Activated CD8-positive, alpha-beta T cell treated with anti-CD3 and anti-CD28 coated beads for 36 hours (primary cell): Measurements from ENCODE around the gene MTMR12. TPM values are rescaled to one million over a fixed set of nuclear protein-coding genes. Genes with fewer than 3 reads are reported as not detected.

Experiments used
- ATAC-seq: fragments of 200-7000 bp; cut with Tn5 transposase; one replicate; pipeline ENCODE4 v1.10.0; 2021; ENCODE audit warnings: mild to moderate bottlenecking, moderate library complexity
- CTCF ChIA-PET: fragments of 350-600 bp; sonication (Branson Sonifier 250); formaldehyde crosslinking; loops from one replicate; lab custom pipeline; 2021; ENCODE audit warnings: antibody characterized with exemption; lab: Charles Lee
- POLR2A ChIA-PET: fragments of 350-600 bp; sonication (Branson Sonifier 250); formaldehyde crosslinking; loops from one replicate; lab custom pipeline; 2021; ENCODE audit warnings: antibody characterized with exemption; lab: Charles Lee
- DNase-seq: peaks from one replicate; pipeline ENCODE4 v3.0.0-alpha.2; 2020
- H3K27ac Mint-ChIP-seq: one replicate; pipeline ENCODE4 v1.8.0; 2021; ENCODE audit warnings: mild to moderate bottlenecking, mixed read lengths
- H3K27me3 Mint-ChIP-seq: one replicate; pipeline ENCODE4 v1.8.0; 2021; ENCODE audit warnings: mixed read lengths
- H3K36me3 Mint-ChIP-seq: one replicate; pipeline ENCODE4 v1.8.0; 2021; ENCODE audit warnings: low read depth, mixed read lengths
- H3K4me1 Mint-ChIP-seq: one replicate; pipeline ENCODE4 v1.8.0; 2021; ENCODE audit warnings: low read depth, mixed read lengths
- H3K4me3 Mint-ChIP-seq: one replicate; pipeline ENCODE4 v1.8.0; 2021; ENCODE audit warnings: mild to moderate bottlenecking, moderate library complexity, mixed read lengths
- H3K9me3 Mint-ChIP-seq: one replicate; pipeline ENCODE4 v1.8.0; 2021; ENCODE audit warnings: mixed read lengths
- intact Hi-C: fragments of 100-400 bp; cut with micrococcal nuclease; formaldehyde crosslinking; loops from one replicate; pipeline ENCODE4 v1.10.0; 2022
- total RNA-seq, 2 experiments: library from RNA; stranded (reverse); gene quantifications; one replicate each; pipeline ENCODE4 v1.2.3, GENCODE V29; 2021
- TF ChIP-seq, protein P1 (sequence below): fragments of 200-600 bp; IDR thresholded peaks from one replicate; pipeline ENCODE4 v1.8.0; 2022; ENCODE audit warnings: antibody characterized with exemption, mild to moderate bottlenecking

Gene MTMR12
- total RNA-seq, 2 experiments from 2014 or later = 19.7 to 19.9 TPM

DNA sequence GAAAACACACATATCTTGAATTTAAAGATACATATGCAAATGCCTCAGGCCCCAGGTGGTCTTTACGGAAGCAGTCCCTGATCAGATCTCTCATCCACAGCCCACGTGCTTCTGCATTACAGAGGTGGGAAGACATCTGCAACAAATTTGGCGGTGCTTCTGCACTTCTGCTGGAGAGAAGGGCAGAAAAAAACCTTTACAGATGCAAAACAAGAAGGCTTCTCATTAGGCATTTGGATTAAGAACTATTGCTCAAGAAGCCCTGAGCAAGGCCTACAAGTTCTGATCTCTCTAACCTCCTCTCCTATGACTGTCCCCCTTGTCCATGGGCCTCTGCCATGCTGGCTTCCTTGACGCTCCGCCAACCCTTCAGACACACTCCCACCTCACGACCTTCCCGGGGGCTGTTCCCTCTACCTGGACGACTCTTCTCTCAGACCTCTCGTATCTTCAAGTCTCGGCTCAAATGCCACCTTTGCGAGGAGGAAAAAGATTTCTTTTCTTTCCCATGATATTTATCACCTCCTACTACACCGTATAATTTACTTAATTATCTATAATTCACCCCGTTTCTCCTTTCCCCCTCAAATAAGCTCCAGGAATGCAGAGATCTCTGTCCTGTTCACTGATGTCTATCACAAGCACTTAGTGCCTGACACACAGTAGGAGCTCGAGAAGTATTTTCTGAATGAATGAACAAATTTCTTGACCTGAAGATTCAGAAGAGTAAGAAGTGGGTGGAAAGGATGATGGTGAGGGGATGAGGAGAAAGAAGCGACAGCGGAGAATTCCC, 1.1 kb downstream of the MTMR12 start:
- TF ChIP-seq, protein P1, sequence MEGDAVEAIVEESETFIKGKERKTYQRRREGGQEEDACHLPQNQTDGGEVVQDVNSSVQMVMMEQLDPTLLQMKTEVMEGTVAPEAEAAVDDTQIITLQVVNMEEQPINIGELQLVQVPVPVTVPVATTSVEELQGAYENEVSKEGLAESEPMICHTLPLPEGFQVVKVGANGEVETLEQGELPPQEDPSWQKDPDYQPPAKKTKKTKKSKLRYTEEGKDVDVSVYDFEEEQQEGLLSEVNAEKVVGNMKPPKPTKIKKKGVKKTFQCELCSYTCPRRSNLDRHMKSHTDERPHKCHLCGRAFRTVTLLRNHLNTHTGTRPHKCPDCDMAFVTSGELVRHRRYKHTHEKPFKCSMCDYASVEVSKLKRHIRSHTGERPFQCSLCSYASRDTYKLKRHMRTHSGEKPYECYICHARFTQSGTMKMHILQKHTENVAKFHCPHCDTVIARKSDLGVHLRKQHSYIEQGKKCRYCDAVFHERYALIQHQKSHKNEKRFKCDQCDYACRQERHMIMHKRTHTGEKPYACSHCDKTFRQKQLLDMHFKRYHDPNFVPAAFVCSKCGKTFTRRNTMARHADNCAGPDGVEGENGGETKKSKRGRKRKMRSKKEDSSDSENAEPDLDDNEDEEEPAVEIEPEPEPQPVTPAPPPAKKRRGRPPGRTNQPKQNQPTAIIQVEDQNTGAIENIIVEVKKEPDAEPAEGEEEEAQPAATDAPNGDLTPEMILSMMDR = no peak
- H3K36me3 Mint-ChIP-seq = peaks cover 13% of the 10 kb centered on the region
- peaks cover 39% of the 10 kb centered on the region for H3K4me1 Mint-ChIP-seq
- H3K27ac Mint-ChIP-seq = peak overlapping the region; percentile 79
- peak overlapping the region; percentile 92 for H3K4me3 Mint-ChIP-seq
- no peaks in the 10 kb centered on the region for H3K27me3 Mint-ChIP-seq
- ChIA-PET POLR2A (no interaction called here), CTCF (interaction anchor here (1.0 kb wide), 1 partner anchor 18 kb away, joined by 3 read pairs; no protein-coding TSS in a partner anchor)
- DNase-seq (no peak), ATAC-seq (no peak)
- intact Hi-C loops = loop anchor here (10.0 kb wide), 1 partner anchor 273 kb away; the partner anchor contains the start of gene SUB1
- no peaks in the 10 kb centered on the region for H3K9me3 Mint-ChIP-seq

DNA sequence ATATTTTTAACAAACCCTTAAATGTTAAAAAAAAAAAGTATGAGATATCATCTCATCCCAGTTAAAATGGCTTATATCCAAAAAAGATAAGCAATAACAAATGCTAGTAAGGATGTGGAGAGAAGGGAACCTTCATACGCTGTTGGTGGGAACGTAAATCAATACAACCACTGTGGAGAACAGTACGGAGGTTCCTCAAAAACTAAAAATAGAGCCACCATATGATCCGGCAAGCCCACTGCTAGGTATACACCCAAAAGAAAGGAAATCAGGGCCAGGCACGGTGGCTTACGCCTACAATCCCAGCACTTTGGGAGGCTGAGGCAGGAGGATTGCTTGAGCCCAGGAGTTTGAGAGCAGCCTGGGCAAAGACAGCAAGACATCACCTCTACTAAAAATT, 3.0 kb downstream of the MTMR12 start:
- TF ChIP-seq, protein P1 = no peak
- ChIA-PET CTCF (interaction anchor here (0.9 kb wide), 1 partner anchor 78 kb away, joined by 3 read pairs; no protein-coding TSS in a partner anchor), POLR2A (no interaction called here)
- no peaks in the 10 kb centered on the region for H3K27me3 Mint-ChIP-seq
- no peak overlapping the region for H3K4me3 Mint-ChIP-seq
- intact Hi-C loops = loop anchor here (10.0 kb wide), 1 partner anchor 275 kb away; the partner anchor contains the start of gene SUB1
- DNase-seq (no peak), ATAC-seq (no peak)
- H3K27ac Mint-ChIP-seq = no peak overlapping the region
- peaks cover 49% of the 10 kb centered on the region for H3K4me1 Mint-ChIP-seq
- H3K9me3 Mint-ChIP-seq = no peaks in the 10 kb centered on the region
- peaks cover 15% of the 10 kb centered on the region for H3K36me3 Mint-ChIP-seq

DNA sequence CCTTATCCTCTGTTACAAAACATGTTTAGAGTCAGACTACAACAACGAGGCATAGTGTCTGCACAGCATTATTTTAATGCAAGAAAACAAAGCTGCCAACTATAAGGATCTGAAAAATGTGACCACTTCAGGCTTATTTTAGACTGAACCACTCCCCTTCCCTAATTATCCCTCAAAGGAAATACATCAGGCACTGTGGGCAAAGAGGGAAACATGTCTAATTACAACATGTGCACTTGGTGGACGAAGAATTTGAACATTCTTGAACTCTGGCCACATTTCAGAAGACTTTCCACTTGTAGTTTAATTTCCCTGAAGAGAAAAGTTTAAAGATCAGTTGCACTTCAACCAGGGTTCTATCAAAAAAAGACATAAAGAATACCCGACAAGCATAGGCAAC, 3.8 kb downstream of the MTMR12 start:
- H3K27me3 Mint-ChIP-seq = no peaks in the 10 kb centered on the region
- H3K4me1 Mint-ChIP-seq = peaks cover 57% of the 10 kb centered on the region
- H3K9me3 Mint-ChIP-seq = no peaks in the 10 kb centered on the region
- H3K27ac Mint-ChIP-seq = no peak overlapping the region
- DNase-seq (no peak), ATAC-seq (no peak)
- POLR2A ChIA-PET = interaction anchor here (0.9 kb wide), 1 partner anchor 8 kb away, joined by 3 read pairs; no protein-coding TSS in a partner anchor
- CTCF ChIA-PET = interaction anchor here (0.9 to 1.2 kb wide), 2 partner anchors 10 to 77 kb away, joined by 3 read pairs; no protein-coding TSS in a partner anchor
- no peak overlapping the region for H3K4me3 Mint-ChIP-seq
- intact Hi-C loops = no loop called here
- peaks cover 19% of the 10 kb centered on the region for H3K36me3 Mint-ChIP-seq
- TF ChIP-seq, protein P1 = no peak

DNA sequence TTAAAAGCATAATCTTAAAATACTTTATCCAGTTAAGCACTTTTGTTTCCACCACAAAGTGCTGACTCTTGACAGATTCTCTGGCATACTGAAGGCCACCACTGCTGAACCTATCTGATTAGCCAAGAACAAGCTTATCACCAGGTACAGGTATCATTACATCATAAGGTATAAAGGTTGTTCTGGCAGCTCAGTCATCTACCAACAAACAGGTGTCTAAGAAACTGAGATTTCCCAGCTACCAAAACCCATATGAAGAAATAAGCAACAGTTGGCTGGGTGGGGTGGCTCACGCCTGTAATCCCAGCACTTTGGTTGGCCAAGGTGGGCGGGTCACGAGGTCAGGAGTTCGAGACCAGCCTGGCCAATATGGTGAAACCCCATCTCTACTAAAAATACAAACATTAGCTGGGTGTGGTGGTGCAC, 5.0 kb downstream of the MTMR12 start:
- H3K4me3 Mint-ChIP-seq = no peak overlapping the region
- CTCF ChIA-PET = interaction anchor here (0.6 to 2.4 kb wide), 7 partner anchors 9 to 76 kb away, joined by 3 to 13 read pairs (median 3); no protein-coding TSS in a partner anchor
- no peak for DNase-seq
- intact Hi-C loops = no loop called here
- ATAC-seq = no peak
- H3K27ac Mint-ChIP-seq = no peak overlapping the region
- no peaks in the 10 kb centered on the region for H3K9me3 Mint-ChIP-seq
- H3K27me3 Mint-ChIP-seq = no peaks in the 10 kb centered on the region
- TF ChIP-seq, protein P1 = no peak
- POLR2A ChIA-PET = no interaction called here
- peaks cover 19% of the 10 kb centered on the region for H3K36me3 Mint-ChIP-seq
- H3K4me1 Mint-ChIP-seq = peaks cover 66% of the 10 kb centered on the region

DNA sequence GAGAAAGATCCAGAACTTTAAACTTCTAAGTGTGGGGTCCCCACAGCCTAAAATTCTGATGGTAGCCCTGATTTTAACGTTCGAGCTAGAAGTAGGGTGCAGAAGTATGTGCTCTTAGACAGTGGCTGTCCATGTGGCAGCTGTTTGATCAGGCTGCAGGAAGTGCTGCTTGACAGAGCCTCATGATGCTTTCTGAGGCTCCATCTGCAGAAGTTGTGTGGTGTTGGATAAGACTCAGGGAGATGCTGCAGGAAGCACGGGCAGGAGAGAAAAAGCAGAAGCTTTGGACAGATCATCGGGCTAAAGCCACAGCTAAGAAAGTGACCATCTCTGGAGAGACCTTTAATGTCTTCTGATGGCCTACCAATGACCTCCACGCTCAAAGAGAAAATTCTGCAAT, 8.1 kb downstream of the MTMR12 start:
- intact Hi-C loops = no loop called here
- H3K4me1 Mint-ChIP-seq = peaks cover 60% of the 10 kb centered on the region
- H3K9me3 Mint-ChIP-seq = no peaks in the 10 kb centered on the region
- H3K4me3 Mint-ChIP-seq = no peak overlapping the region
- no peak for ATAC-seq
- peaks cover 11% of the 10 kb centered on the region for H3K36me3 Mint-ChIP-seq
- DNase-seq = no peak
- POLR2A ChIA-PET = interaction anchor here (1.1 kb wide), 1 partner anchor 9 kb away, joined by 3 read pairs; no protein-coding TSS in a partner anchor
- no peaks in the 10 kb centered on the region for H3K27me3 Mint-ChIP-seq
- peak overlapping the region; percentile 0 for H3K27ac Mint-ChIP-seq
- CTCF ChIA-PET = no interaction called here
- TF ChIP-seq, protein P1 = no peak
